B cell (primary cell): Measurements from ENCODE around the gene PACSIN2. TPM values are rescaled to one million over a fixed set of nuclear protein-coding genes. Genes with fewer than 3 reads are reported as not detected.

Experiments used
- ATAC-seq: fragments of 200-7000 bp; cut with Tn5 transposase; one replicate; pipeline ENCODE4 v1.10.0; 2021; ENCODE audit warnings: low read depth, mild to moderate bottlenecking, moderate number of reproducible peaks, moderate library complexity
- CTCF ChIA-PET: fragments of 350-600 bp; sonication (Branson Sonifier 250); formaldehyde crosslinking; loops from one replicate; lab custom pipeline; 2021; ENCODE audit warnings: antibody characterized with exemption, inconsistent platforms; lab: Charles Lee
- POLR2A ChIA-PET: fragments of 350-600 bp; sonication (Branson Sonifier 250); formaldehyde crosslinking; loops from one replicate; lab custom pipeline; 2021; ENCODE audit warnings: antibody characterized with exemption; lab: Charles Lee
- DNase-seq: peaks from one replicate; pipeline ENCODE4 v3.0.0; 2013
- H2AFZ ChIP-seq: 2 replicates; pipeline ENCODE4 v1.6.1; 2012; ENCODE audit warnings: mild to moderate bottlenecking, low read depth, low read length; ENCODE audit not compliant: insufficient read depth, poor library complexity, severe bottlenecking
- H3K27ac ChIP-seq, 2 donors: 1 replicate in 1 of 2; 2 replicates in 1 of 2; pipeline ENCODE4 v1.5.1; 2012 to 2013; ENCODE audit warnings: low read length in 2 of 2, mild to moderate bottlenecking in 2 of 2, moderate library complexity in 1 of 2
- H3K27me3 ChIP-seq, 4 experiments: fragments of 200-600 bp in 1 of 4; sonication (generic) in 1 of 4; replicated peaks in 1 of 4; 1 replicate in 2 of 4; 2 replicates in 2 of 4; pipeline versions ENCODE4 v1.6.1 to v1.7.0; 2013 to 2016; ENCODE audit warnings: low read length in 3 of 4, mild to moderate bottlenecking in 2 of 4, mixed read lengths in 1 of 4, moderate library complexity in 1 of 4; ENCODE audit not compliant: insufficient read depth in 4 of 4, control insufficient read depth in 3 of 4; ENCODE audit errors: control extremely low read depth in 1 of 4
- H3K36me3 ChIP-seq, 2 experiments: replicated peaks in 1 of 2; 1 replicate in 1 of 2; 2 replicates in 1 of 2; pipeline versions ENCODE4 v1.6.1 to v1.7.1; 2013; ENCODE audit warnings: low read length in 1 of 2; ENCODE audit not compliant: insufficient read depth in 2 of 2, control insufficient read depth in 1 of 2; ENCODE audit errors: control extremely low read depth in 1 of 2, extremely low read depth in 1 of 2
- H3K4me1 ChIP-seq, 2 donors: fragments of 200-600 bp in 1 of 2; sonication (generic) in 1 of 2; 1 replicate in 1 of 2; 2 replicates in 1 of 2; pipeline versions ENCODE4 v1.5.1 to v1.6.1; 2013 to 2017; ENCODE audit warnings: low read length in 2 of 2; ENCODE audit not compliant: control insufficient read depth in 2 of 2, insufficient read depth in 2 of 2
- H3K4me2 ChIP-seq: replicated peaks from 2 replicates; pipeline ENCODE3; 2012; ENCODE audit warnings: mild to moderate bottlenecking, low read depth, low read length; ENCODE audit not compliant: poor library complexity, severe bottlenecking
- H3K4me3 ChIP-seq, 5 experiments: fragments of 200-600 bp in 1 of 5; sonication (generic) in 1 of 5; 1 replicate in 3 of 5; 2 replicates in 2 of 5; pipeline versions ENCODE4 v1.5.1 to v1.7.0; 2011 to 2016; ENCODE audit warnings: low read length in 4 of 5, mild to moderate bottlenecking in 4 of 5, low read depth in 2 of 5, control low read depth in 1 of 5, moderate library complexity in 1 of 5; ENCODE audit not compliant: insufficient read depth in 1 of 5; ENCODE audit errors: control extremely low read depth in 1 of 5, extremely low read depth in 1 of 5
- H3K79me2 ChIP-seq: fragments of 200-600 bp; sonication (generic); one replicate; pipeline ENCODE4 v1.6.0; 2016; ENCODE audit warnings: low read length; ENCODE audit not compliant: control insufficient read depth, insufficient read depth
- H3K9ac ChIP-seq: fragments of 200-600 bp; sonication (generic); 2 replicates; pipeline ENCODE4 v1.6.1; 2017; ENCODE audit warnings: mild to moderate bottlenecking, low read length, moderate library complexity
- H3K9me3 ChIP-seq, 3 donors: one replicate each; pipeline versions ENCODE4 v1.6.1 to v1.7.1; 2013; ENCODE audit warnings: low read length in 2 of 3; ENCODE audit not compliant: control insufficient read depth in 2 of 3, insufficient read depth in 1 of 3; ENCODE audit errors: control extremely low read depth in 1 of 3
- H4K20me1 ChIP-seq: 2 replicates; pipeline ENCODE4 v1.6.0; 2012; ENCODE audit warnings: mild to moderate bottlenecking, low read length; ENCODE audit not compliant: insufficient read depth, control insufficient read depth, poor library complexity, severe bottlenecking
- H3K27ac Mint-ChIP-seq: one replicate; pipeline ENCODE4 v1.8.0; 2021; ENCODE audit warnings: mixed read lengths
- H3K27me3 Mint-ChIP-seq: one replicate; pipeline ENCODE4 v1.8.0; 2021; ENCODE audit warnings: mixed read lengths
- H3K4me1 Mint-ChIP-seq: one replicate; pipeline ENCODE4 v1.8.0; 2021; ENCODE audit warnings: mixed read lengths
- H3K4me3 Mint-ChIP-seq: one replicate; pipeline ENCODE4 v1.8.0; 2021; ENCODE audit warnings: mixed read lengths
- H3K9me3 Mint-ChIP-seq: one replicate; pipeline ENCODE4 v1.8.0; 2022; ENCODE audit warnings: mixed read lengths; ENCODE audit not compliant: insufficient read depth
- CTCF ChIP-seq: fragments of 200-600 bp; IDR thresholded peaks from one replicate; pipeline ENCODE4 v1.8.0; 2022; ENCODE audit warnings: antibody characterized with exemption, mild to moderate bottlenecking
- EZH2 ChIP-seq: IDR thresholded peaks from 2 replicates; pipeline ENCODE4 v1.6.1; 2012; ENCODE audit warnings: borderline replicate concordance, low read depth, mild to moderate bottlenecking, moderate library complexity, low read length; ENCODE audit not compliant: insufficient read depth, poor library complexity, severe bottlenecking
- WGBS: methylation state at CpG from one replicate; pipeline ENCODE4 v1.1.5; 2013; ENCODE audit warnings: missing lambda C conversion rate; ENCODE audit not compliant: insufficient coverage; 5-methylcytosine and 5-hydroxymethylcytosine counted together
- intact Hi-C: fragments of 100-400 bp; cut with micrococcal nuclease; formaldehyde crosslinking; loops from one replicate; pipeline ENCODE4 v1.10.0; 2022
- polyA plus RNA-seq: library from polyadenylated mRNA; depleted of rRNA; stranded (reverse); fragments of >200 nt; gene quantifications from 2 replicates; pipeline ENCODE4 v1.2.3, GENCODE V29; 2012
- total RNA-seq, 2 donors: library from RNA; stranded (reverse); fragments of 120-200 nt in 1 of 2; gene quantifications; 1 replicate in 1 of 2; 2 replicates in 1 of 2; pipeline versions ENCODE4 v1.2.3 to v1.2.4, GENCODE V29; 2013 to 2022

PACSIN2 gene
- total and polyA plus RNA-seq, 2 donors (not counting 1 experiment from before 2014, with no cell fraction given), result 26.9 to 59.3 TPM

GRCh38 chr22:42880815-42881214, 134.1 kb downstream of the PACSIN2 start:
- Mint-ChIP-seq H3K27me3 (no peaks in the 10 kb centered on the region), H3K4me3 (no peak overlapping the region), H3K9me3 (no peaks in the 10 kb centered on the region), H3K4me1 (peaks cover 10% of the 10 kb centered on the region), H3K27ac (no peak overlapping the region)
- intact Hi-C loops, result no loop called here
- WGBS, result 93% methylated on average over 7 of the region's 8 CpGs
- H3K27me3 ChIP-seq, result no peaks in the 10 kb centered on the region
- CTCF ChIA-PET, result no interaction called here
- H2AFZ ChIP-seq, result no peak overlapping the region
- POLR2A ChIA-PET, result no interaction called here
- no peaks in the 10 kb centered on the region for H4K20me1 ChIP-seq
- no peak overlapping the region for H3K4me2 ChIP-seq
- H3K79me2 ChIP-seq, result no peaks in the 10 kb centered on the region
- TF ChIP-seq EZH2 (no peak), CTCF (no peak)
- peaks cover 0 to 9% of the 10 kb centered on the region in 2 donors for H3K4me1 ChIP-seq
- H3K9ac ChIP-seq, result no peak overlapping the region
- no peak for ATAC-seq
- H3K4me3 ChIP-seq, result no peak overlapping the region
- no peaks in the 10 kb centered on the region for H3K9me3 ChIP-seq
- H3K27ac ChIP-seq, result no peak overlapping the region
- DNase-seq, result no peak
- H3K36me3 ChIP-seq, result peaks cover 1 to 87% of the 10 kb centered on the region in 2 experiments

- no peak overlapping the region for H3K4me3 Mint-ChIP-seq
- CTCF ChIA-PET, result interaction anchor here (1.2 kb wide), 1 partner anchor 12 kb away, joined by 4 read pairs; no protein-coding TSS in a partner anchor
- Histone ChIP-seq H3K4me3 (no peak overlapping the region), H3K9me3 (no peaks in the 10 kb centered on the region), H3K27ac (no peak overlapping the region), H3K4me2 (no peak overlapping the region), H3K79me2 (no peaks in the 10 kb centered on the region), H3K27me3 (no peaks in the 10 kb centered on the region), H3K36me3 (peaks cover 1 to 86% of the 10 kb centered on the region in 2 experiments), H3K9ac (no peak overlapping the region), H4K20me1 (no peaks in the 10 kb centered on the region), H3K4me1 (peaks cover 0 to 9% of the 10 kb centered on the region in 2 donors), H2AFZ (no peak overlapping the region)
- no peak overlapping the region for H3K27ac Mint-ChIP-seq
- ATAC-seq (no peak), DNase-seq (no peak)
- peaks cover 10% of the 10 kb centered on the region for H3K4me1 Mint-ChIP-seq
- TF ChIP-seq CTCF (no peak), EZH2 (no peak)
- POLR2A ChIA-PET, result no interaction called here
- intact Hi-C loops, result no loop called here
- 98% methylated on average over 12 of the region's 14 CpGs for WGBS
- H3K9me3 Mint-ChIP-seq, result no peaks in the 10 kb centered on the region
- no peaks in the 10 kb centered on the region for H3K27me3 Mint-ChIP-seq
Measured at GRCh38 chr22:42879371-42880021, 135.5 kb downstream of the PACSIN2 start.
